Tibial artery (tissue), 4 donors: Measurements from ENCODE around the gene SSBP2.
"Not testable (repeated sequence)": the region's sequence is repeated elsewhere in the genome, so short reads cannot be mapped to it uniquely, and the experiment has no call there.

Source experiments
- DNase-seq, 2 donors: peaks; one replicate each; pipeline ENCODE4 v3.0.0-alpha.2; 2019
- H3K27ac ChIP-seq, 2 donors: fragments of 200-600 bp; sonication (generic) in 1 of 2; 1 replicate in 1 of 2; 2 replicates in 1 of 2; pipeline ENCODE4 v1.5.1; 2018 to 2019; ENCODE audit warnings: mild to moderate bottlenecking in 1 of 2
- H3K27me3 ChIP-seq, 2 donors: fragments of 200-600 bp; sonication (generic) in 1 of 2; one replicate each; pipeline versions ENCODE4 v1.5.1 to v1.6.0; 2016 to 2019
- H3K36me3 ChIP-seq, 3 donors: fragments of 200-600 bp; sonication (generic) in 2 of 3; one replicate each; pipeline ENCODE4 v1.5.1; 2016 to 2019; ENCODE audit warnings: mild to moderate bottlenecking in 2 of 3
- H3K4me1 ChIP-seq, 4 donors: fragments of 200-600 bp; sonication (generic) in 2 of 4; 1 replicate in 3 of 4; 2 replicates in 1 of 4; pipeline ENCODE4 v1.5.1; 2016 to 2019
- H3K4me3 ChIP-seq, 2 donors: fragments of 200-600 bp; sonication (generic) in 1 of 2; 1 replicate in 1 of 2; 2 replicates in 1 of 2; pipeline ENCODE4 v1.5.1; 2018 to 2019; ENCODE audit warnings: mild to moderate bottlenecking in 2 of 2
- H3K9me3 ChIP-seq, 3 donors: fragments of 200-600 bp; sonication (generic) in 1 of 3; one replicate each; pipeline ENCODE4 v1.5.1; 2016 to 2019
- CTCF ChIP-seq, 2 experiments: fragments of 200-600 bp in 1 of 2; fragments of 450-650 bp in 1 of 2; IDR thresholded peaks; one replicate each; pipeline ENCODE4 v1.5.1; 2017 to 2019; ENCODE audit warnings: antibody characterized with exemption in 2 of 2, mild to moderate bottlenecking in 1 of 2, moderate library complexity in 1 of 2
- intact Hi-C: fragments of 100-400 bp; cut with DNase I; formaldehyde crosslinking; loops from one replicate; pipeline ENCODE4 v1.15.0; 2023; ENCODE audit warnings: low total_unique reads

The SSBP2 gene

GRCh38 chr5:81631621-81632020, 119.3 kb downstream of the SSBP2 start:
- Histone ChIP-seq H3K9me3 (no peaks in the 10 kb centered on the region), H3K27ac (no peak overlapping the region), H3K36me3 (peaks cover 8 to 25% (median 9%) of the 10 kb centered on the region in 3 donors), H3K4me1 (peaks cover 0 to 6% (median 0%) of the 10 kb centered on the region in 4 donors), H3K4me3 (no peak overlapping the region), H3K27me3 (no peaks in the 10 kb centered on the region)
- DNase-seq, result no peak
- TF ChIP-seq CTCF (IDR thresholded peaks at IDR 0.05), result no peak
- intact Hi-C loops, result no loop called here

- DNase-seq, result no peak
- intact Hi-C loops, result no loop called here
- peaks cover 0 to 10% (median 0%) of the 10 kb centered on the region in 4 donors for H3K4me1 ChIP-seq
- H3K4me3 ChIP-seq, result no peak overlapping the region
- no peak overlapping the region for H3K27ac ChIP-seq
- H3K36me3 ChIP-seq, result peaks cover 8 to 24% (median 9%) of the 10 kb centered on the region in 3 donors
- no peaks in the 10 kb centered on the region for H3K9me3 ChIP-seq
- H3K27me3 ChIP-seq, result no peaks in the 10 kb centered on the region
- TF ChIP-seq CTCF (IDR thresholded peaks at IDR 0.05), result no peak
Observed at GRCh38 chr5:81631124-81631523, 119.8 kb downstream of the SSBP2 start.

GRCh38 chr5:81630684-81631083, 120.2 kb downstream of the SSBP2 start:
- Histone ChIP-seq H3K4me3 (no peak overlapping the region), H3K9me3 (no peaks in the 10 kb centered on the region), H3K27me3 (no peaks in the 10 kb centered on the region), H3K27ac (no peak overlapping the region), H3K36me3 (peaks cover 8 to 20% (median 9%) of the 10 kb centered on the region in 3 donors), H3K4me1 (peaks cover 0 to 10% (median 0%) of the 10 kb centered on the region in 4 donors)
- DNase-seq, result no peak
- intact Hi-C loops, result no loop called here
- no peak for TF ChIP-seq CTCF (IDR thresholded peaks at IDR 0.05)

DNA sequence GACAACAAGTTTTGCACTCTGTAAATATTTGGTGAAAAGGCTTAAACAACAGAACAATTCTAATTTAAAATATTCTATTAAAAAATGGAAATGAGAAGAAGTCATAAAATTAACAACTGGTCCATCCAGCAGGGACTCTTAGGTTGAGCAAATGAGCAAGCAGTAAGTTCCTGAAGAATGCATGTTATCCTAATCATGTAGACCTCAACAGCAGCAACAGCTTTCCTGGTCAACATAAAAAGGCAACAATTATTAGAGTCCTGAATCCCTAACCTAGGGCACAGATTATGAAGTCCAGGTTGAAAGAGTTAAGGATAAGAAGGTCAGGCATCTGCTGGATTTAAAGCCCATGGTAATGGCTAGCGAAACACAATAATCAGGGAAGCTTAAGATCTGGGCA, 120.9 kb downstream of the SSBP2 start:
- H3K4me3 ChIP-seq, result no peak overlapping the region
- DNase-seq, result no peak
- H3K27me3 ChIP-seq, result no peaks in the 10 kb centered on the region
- intact Hi-C loops, result no loop called here
- H3K27ac ChIP-seq, result no peak overlapping the region
- H3K4me1 ChIP-seq, result peaks cover 0 to 10% (median 0%) of the 10 kb centered on the region in 4 donors
- H3K9me3 ChIP-seq, result no peaks in the 10 kb centered on the region
- no peak for TF ChIP-seq CTCF (IDR thresholded peaks at IDR 0.05)
- peaks cover 7 to 14% (median 8%) of the 10 kb centered on the region in 3 donors for H3K36me3 ChIP-seq

DNA sequence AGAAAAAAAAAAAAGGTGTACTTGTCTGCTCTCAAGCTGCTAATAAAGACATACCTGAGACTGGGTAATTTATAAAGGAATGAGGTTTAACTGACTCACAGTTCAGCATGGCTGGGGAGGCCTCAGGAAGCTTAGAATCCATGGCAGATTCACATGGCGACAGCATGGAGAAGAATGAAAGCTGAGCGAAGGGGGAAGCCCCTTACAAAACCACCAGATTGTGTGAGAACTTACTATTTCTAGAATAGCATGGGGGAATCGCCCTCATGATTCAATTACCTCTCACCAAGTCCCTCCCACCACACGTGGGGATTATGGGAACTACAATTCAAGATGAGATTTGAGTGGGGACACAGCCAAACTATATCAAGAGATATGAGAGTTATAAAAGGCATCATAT, 122.8 kb downstream of the SSBP2 start:
- H3K4me1 ChIP-seq, result peaks cover 0 to 10% (median 0%) of the 10 kb centered on the region in 4 donors
- DNase-seq, intact Hi-C loops, H3K36me3 ChIP-seq, H3K4me3 ChIP-seq, H3K27me3 ChIP-seq, H3K9me3 ChIP-seq, H3K27ac ChIP-seq: not testable (repeated sequence)

DNA sequence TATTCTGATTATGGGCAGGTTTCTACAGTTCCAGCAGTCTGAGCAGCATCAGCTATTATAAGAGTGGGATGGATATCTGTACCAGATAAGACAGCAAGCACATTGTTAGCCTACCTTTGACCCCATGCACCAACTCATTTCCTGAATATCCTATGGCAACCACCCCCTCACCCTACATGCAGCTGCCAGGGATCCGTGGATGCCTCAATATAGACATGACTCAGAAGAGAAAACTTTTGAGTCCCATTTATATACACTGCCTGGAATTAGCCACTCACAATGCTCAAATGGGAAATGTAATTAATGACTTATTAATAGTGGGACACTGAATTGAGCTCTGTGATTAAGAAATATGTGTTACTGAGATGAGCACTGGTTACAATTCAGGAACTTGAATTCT, 124.4 kb downstream of the SSBP2 start:
- Histone ChIP-seq H3K9me3 (no peaks in the 10 kb centered on the region), H3K4me1 (peaks cover 0 to 10% (median 0%) of the 10 kb centered on the region in 4 donors), H3K27ac (no peak overlapping the region), H3K27me3 (no peaks in the 10 kb centered on the region), H3K36me3 (peaks cover 4 to 9% (median 8%) of the 10 kb centered on the region in 3 donors), H3K4me3 (no peak overlapping the region)
- DNase-seq, result no peak
- TF ChIP-seq CTCF (IDR thresholded peaks at IDR 0.05), result no peak
- intact Hi-C loops, result no loop called here
